Testis (tissue), 2 donors: ENCODE results near the gene CLN6.
"Not testable (repeated sequence)": the region's sequence is repeated elsewhere in the genome, so short reads cannot be mapped to it uniquely, and the experiment has no call there.

Experiments used
- CTCF ChIP-seq, 3 experiments: fragments of 450-650 bp in 2 of 3; fragments of 200-600 bp in 1 of 3; sonication (generic) in 1 of 3; IDR thresholded peaks; one replicate each; pipeline ENCODE4 v1.5.1; 2016 to 2019; ENCODE audit warnings: antibody characterized with exemption in 3 of 3, mild to moderate bottlenecking in 2 of 3, moderate library complexity in 1 of 3
- POLR2A ChIP-seq: fragments of 450-650 bp; IDR thresholded peaks from one replicate; pipeline ENCODE4 v1.6.1; 2017; ENCODE audit warnings: antibody characterized with exemption, mild to moderate bottlenecking, moderate library complexity

- TF ChIP-seq CTCF (IDR thresholded peaks at IDR 0.05); POLR2A: not testable (repeated sequence)
Observed at GRCh38 chr15:68213491-68213845, 16.1 kb downstream of the CLN6 start.
